Stimulated activated CD4-positive, alpha-beta T cell treated with anti-CD3 and anti-CD28 coated beads, TNF-alpha, amount 100 ng/mL, for 4 hours (primary cell): ENCODE measurements around the gene LPCAT1.

Source experiments
- DNase-seq, 3 experiments: peaks; one replicate each; pipeline ENCODE4 v3.0.0-alpha.2; 2020; ENCODE audit warnings: low read depth in 3 of 3

LPCAT1 gene

GRCh38 chr5:1554410-1554967, 30.7 kb upstream of the LPCAT1 start:
- no peak for DNase-seq

- DNase-seq = no peak
These were observed 30.0 kb upstream of the LPCAT1 start for GRCh38 chr5:1553539-1554409.

GRCh38 chr5:1552521-1553255, 28.9 kb upstream of the LPCAT1 start:
- DNase-seq = no peak

GRCh38 chr5:1551426-1552301, 27.9 kb upstream of the LPCAT1 start:
- DNase-seq = no peak

GRCh38 chr5:1550287-1551076, 26.7 kb upstream of the LPCAT1 start:
- DNase-seq = no peak

- DNase-seq = no peak
These were observed 25.8 kb upstream of the LPCAT1 start for GRCh38 chr5:1549475-1550030.

GRCh38 chr5:1548702-1549474, 25.1 kb upstream of the LPCAT1 start:
- no peak for DNase-seq

GRCh38 chr5:1547655-1548054, 23.9 kb upstream of the LPCAT1 start:
- no peak for DNase-seq

GRCh38 chr5:1547236-1547635, 23.5 kb upstream of the LPCAT1 start:
- no peak for DNase-seq

GRCh38 chr5:1546556-1546955, 22.8 kb upstream of the LPCAT1 start:
- no peak for DNase-seq

GRCh38 chr5:1545805-1546355, 22.1 kb upstream of the LPCAT1 start:
- DNase-seq = no peak

GRCh38 chr5:1545126-1545804, 21.5 kb upstream of the LPCAT1 start:
- DNase-seq = no peak

GRCh38 chr5:1544294-1544961, 20.7 kb upstream of the LPCAT1 start:
- DNase-seq = no peak

- DNase-seq = no peak
These were observed 19.9 kb upstream of the LPCAT1 start for GRCh38 chr5:1543398-1544293.

GRCh38 chr5:1542781-1543180, 19.0 kb upstream of the LPCAT1 start:
- no peak for DNase-seq

- no peak for DNase-seq
These were observed 18.1 kb upstream of the LPCAT1 start for GRCh38 chr5:1541702-1542400.
